ENCODE measurements around the gene TMEM167B.

- TF ChIP-seq CTCF (IDR thresholded peaks at IDR 0.05) = no peak
- peak; percentile 33 for TF ChIP-seq EZH2 (IDR thresholded peaks at IDR 0.05)
- no peak for TF ChIP-seq EZH2phosphoT487 (IDR thresholded peaks at IDR 0.05)
Measured at GRCh38 chr1:109041621-109042468, 48.7 kb upstream of the TMEM167B start, which contains the start of gene WDR47.
